Activated naive CD8-positive, alpha-beta T cell treated with anti-CD3 and anti-CD28 coated beads for 36 hours (primary cell): Measurements from ENCODE around the gene DLGAP1. TPM values are rescaled to one million over a fixed set of nuclear protein-coding genes. Genes with fewer than 3 reads are reported as not detected.
"Not testable (repeated sequence)": the region's sequence is repeated elsewhere in the genome, so short reads cannot be mapped to it uniquely, and the experiment has no call there.

Source experiments
- DNase-seq: peaks from one replicate; pipeline ENCODE4 v3.0.0; 2021
- H3K27ac Mint-ChIP-seq: one replicate; pipeline ENCODE4 v1.8.0; 2022; ENCODE audit warnings: mild to moderate bottlenecking, moderate library complexity, mixed read lengths
- H3K27me3 Mint-ChIP-seq: one replicate; pipeline ENCODE4 v1.8.0; 2022; ENCODE audit warnings: mild to moderate bottlenecking, mixed read lengths
- H3K36me3 Mint-ChIP-seq: one replicate; pipeline ENCODE4 v1.8.0; 2021; ENCODE audit warnings: mild to moderate bottlenecking, mixed read lengths
- H3K4me1 Mint-ChIP-seq: one replicate; pipeline ENCODE4 v1.8.0; 2021; ENCODE audit warnings: mixed read lengths
- H3K4me3 Mint-ChIP-seq: one replicate; pipeline ENCODE4 v1.8.0; 2022; ENCODE audit warnings: mild to moderate bottlenecking, moderate library complexity, mixed read lengths
- H3K9me3 Mint-ChIP-seq: one replicate; pipeline ENCODE4 v1.8.0; 2022; ENCODE audit warnings: mixed read lengths
- total RNA-seq, 2 experiments: library from RNA; stranded (reverse); gene quantifications; one replicate each; pipeline ENCODE4 v1.2.3, GENCODE V29; 2021

Gene DLGAP1
- total RNA-seq, 2 experiments from 2014 or later = not detected

DNA sequence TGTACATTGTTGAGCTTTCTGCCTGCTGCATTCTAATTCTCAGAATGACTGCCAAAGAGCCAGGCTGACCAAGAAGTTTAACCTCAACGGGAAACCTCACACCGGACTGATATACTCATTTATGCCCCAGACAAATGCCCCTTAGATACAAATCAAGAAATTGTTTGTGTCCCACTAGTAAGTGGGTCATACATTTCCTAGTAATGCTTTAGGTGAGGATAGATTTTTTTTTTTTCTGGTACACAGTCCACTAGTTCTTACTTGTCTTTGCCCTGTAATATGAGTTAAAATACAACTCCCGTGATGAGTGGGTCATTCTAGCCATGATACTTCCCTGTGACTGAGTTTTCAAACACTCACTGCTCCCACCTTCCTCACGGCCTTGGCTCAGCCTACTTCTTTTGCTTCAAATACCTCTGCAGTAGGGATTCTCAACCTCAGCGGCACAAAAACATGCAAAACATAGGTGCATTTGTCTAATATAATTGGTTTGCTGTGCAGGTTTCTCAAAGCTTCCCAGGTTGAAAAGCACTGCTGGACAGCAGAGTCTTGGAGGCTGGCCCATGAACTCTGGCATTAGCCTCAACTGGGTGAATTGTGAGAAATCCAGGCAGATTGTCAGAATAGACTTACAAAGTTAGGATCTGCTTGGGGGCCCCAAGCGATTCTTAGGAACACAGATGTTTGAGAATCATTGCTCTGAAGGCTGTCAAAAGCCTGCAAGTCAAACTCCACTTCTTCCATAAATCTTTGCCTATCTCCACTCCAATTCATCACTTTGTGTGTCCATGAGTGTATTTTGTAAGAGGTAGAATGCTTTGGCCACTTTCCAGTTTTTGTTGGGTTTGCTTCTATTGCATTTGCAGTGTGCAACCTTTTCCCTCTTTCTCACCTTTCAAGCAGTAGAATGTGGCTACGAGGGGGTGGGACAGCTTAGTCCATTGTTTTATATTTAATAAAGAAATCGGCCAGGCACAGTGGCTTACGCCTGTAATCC lies 969.7 kb downstream of the DLGAP1 start:
- no peak overlapping the region for H3K4me3 Mint-ChIP-seq
- H3K4me1 Mint-ChIP-seq = no peaks in the 10 kb centered on the region
- H3K27me3 Mint-ChIP-seq = peaks cover 6% of the 10 kb centered on the region
- no peak overlapping the region for H3K27ac Mint-ChIP-seq
- H3K36me3 Mint-ChIP-seq = no peaks in the 10 kb centered on the region
- no peaks in the 10 kb centered on the region for H3K9me3 Mint-ChIP-seq
- DNase-seq = no peak

DNA sequence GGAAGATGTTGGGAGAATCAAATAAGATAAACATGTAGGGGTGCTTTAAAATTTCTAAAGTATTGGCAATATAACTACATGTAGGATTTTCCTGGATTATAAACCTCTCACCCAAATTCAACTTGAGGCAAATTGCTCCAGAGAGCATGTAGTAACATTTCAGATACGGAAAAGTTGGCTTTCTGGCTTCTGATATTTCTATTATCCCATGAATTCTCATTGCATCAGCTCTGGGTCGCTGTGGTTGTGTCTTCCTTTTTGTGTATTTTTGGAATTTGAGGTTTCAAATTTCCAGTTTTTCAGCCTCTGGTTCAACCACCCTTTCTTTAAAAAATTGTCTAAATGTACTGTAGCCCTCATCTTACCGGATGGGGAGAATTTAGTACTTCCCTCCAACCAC lies 972.8 kb downstream of the DLGAP1 start:
- no peak overlapping the region for H3K4me3 Mint-ChIP-seq
- no peaks in the 10 kb centered on the region for H3K27me3 Mint-ChIP-seq
- no peaks in the 10 kb centered on the region for H3K36me3 Mint-ChIP-seq
- H3K27ac Mint-ChIP-seq = no peak overlapping the region
- H3K9me3 Mint-ChIP-seq = no peaks in the 10 kb centered on the region
- H3K4me1 Mint-ChIP-seq = no peaks in the 10 kb centered on the region
- no peak for DNase-seq

DNA sequence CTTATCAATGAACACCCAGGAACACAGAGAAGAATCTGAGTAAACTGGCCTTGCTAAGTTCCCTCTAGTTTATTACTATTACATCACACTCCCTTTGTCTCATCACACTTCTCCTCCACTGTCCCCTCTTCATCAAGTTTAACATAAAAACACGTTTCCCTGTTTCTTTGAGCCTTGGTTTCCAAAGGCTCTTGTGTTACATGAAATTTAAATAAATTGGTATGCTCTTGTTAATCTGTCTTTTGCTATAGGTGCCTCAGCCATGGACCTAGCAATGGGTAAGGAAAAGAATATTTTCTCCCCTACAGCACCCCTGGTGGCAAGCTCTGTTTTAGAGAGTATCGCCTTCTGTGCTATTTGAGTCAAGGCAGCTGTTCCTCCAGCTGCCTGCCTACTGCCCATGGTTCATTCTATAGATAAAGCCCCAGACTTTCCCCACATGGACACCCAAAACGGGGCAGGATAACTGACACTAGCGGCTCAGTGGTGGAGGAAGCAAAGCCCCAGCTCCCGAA lies 973.4 kb downstream of the DLGAP1 start:
- no peaks in the 10 kb centered on the region for H3K9me3 Mint-ChIP-seq

DNA sequence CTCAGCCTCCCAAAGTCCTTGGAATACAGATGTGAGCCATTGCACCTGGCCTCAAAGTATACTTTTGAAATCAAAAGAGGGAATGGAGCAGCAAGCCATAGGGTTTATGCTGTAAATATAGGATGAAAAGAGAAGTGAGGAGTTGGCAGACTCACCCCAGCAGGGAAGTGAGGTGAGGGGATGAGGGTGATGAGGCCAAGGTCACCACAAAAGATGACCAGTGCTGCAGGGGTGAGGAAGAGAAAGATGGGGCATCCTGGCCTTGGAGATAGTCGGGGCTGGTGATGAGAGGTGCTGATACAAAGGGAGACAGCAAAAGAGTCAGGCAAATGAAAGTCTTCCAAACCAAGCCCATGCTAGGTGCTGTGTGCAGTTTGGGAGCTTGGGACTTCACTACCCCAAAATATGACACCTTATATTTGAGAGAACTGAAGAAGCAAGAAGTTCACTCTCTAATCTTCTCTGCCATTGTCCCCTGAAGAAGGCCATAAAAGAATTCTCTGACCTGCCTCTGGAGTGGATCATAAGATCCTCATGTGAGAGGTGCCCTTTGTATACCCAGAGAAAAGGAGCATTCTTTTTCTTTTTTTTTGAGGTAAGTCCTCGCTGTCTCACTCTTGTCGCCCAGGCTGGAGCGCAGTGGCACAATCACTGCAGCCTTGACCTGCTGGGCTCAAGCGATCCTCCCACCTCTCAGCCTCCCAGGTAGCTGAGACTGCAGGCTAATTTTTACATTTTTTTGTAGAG lies 974.1 kb downstream of the DLGAP1 start:
- Mint-ChIP-seq H3K27ac (no peak overlapping the region), H3K4me3 (no peak overlapping the region), H3K9me3 (no peaks in the 10 kb centered on the region), H3K27me3 (no peaks in the 10 kb centered on the region), H3K36me3 (no peaks in the 10 kb centered on the region), H3K4me1 (no peaks in the 10 kb centered on the region)
- no peak for DNase-seq

More for the DNA sequence above, 973.4 kb downstream of the DLGAP1 start:
- Mint-ChIP-seq H3K36me3 (no peaks in the 10 kb centered on the region), H3K4me1 (no peaks in the 10 kb centered on the region), H3K4me3 (no peak overlapping the region), H3K27me3 (no peaks in the 10 kb centered on the region), H3K27ac (no peak overlapping the region)
- DNase-seq = no peak

DNA sequence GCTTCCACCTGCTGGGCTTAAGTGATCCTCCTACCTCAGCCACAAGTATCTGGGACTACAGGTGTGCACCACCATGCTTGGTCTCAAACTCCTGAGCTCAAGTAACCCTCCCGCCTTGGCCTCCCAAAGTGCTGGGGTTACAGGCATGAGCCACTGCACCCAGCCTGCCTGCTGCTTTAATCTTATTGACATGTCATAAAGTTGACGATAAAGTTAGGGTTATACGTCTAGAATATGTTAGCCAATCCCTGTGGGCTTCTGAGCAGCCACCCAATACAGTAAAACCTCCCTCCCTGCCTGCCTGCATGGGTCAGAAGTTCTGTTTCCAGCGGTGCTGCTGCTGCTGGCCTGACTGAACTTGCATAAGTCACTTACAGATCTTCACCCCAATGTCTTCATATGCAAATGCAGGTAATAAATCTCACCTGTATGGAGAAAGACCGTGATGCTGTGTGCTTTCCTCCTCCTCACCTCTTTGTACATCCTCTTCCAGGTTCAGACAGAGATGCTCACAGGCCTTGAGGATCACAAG lies 975.1 kb downstream of the DLGAP1 start:
- no peaks in the 10 kb centered on the region for H3K9me3 Mint-ChIP-seq
- no peak overlapping the region for H3K27ac Mint-ChIP-seq
- no peak overlapping the region for H3K4me3 Mint-ChIP-seq
- no peaks in the 10 kb centered on the region for H3K27me3 Mint-ChIP-seq
- no peaks in the 10 kb centered on the region for H3K36me3 Mint-ChIP-seq
- H3K4me1 Mint-ChIP-seq = no peaks in the 10 kb centered on the region
- no peak for DNase-seq

DNA sequence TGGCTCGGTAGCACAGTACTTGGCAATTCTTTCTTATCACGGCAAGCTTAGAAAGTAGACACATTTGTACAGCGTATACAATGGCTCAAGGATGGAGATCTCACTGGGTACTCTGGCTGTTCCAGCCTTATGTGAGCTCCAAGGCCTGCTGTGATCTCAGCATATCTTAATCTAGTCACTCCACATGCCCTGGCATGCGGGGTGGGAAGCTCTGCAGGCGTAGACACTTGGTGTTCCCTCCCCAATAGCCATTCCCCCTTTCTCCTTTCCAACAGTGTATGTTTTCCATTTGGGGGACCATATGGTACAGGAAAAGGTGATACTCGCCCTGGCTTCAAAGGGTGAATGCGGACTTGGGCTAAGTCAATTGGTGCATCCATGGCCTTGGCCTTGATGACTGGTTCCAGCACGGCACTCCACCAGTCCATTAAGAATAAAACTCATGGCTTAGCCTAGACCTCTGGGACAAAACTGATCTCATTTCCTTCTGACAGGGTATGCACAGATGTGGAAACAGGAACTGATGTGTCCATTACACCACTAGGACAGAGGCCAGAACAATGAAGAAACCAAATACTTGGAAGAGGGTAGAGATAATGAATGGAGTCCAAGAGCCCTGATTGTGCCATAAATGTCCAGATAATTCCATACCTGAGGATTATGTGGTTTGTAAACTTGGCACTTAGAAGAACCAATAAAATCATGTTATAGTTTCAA lies 976.7 kb downstream of the DLGAP1 start:
- DNase-seq = no peak
- no peaks in the 10 kb centered on the region for H3K27me3 Mint-ChIP-seq
- H3K9me3 Mint-ChIP-seq = no peaks in the 10 kb centered on the region
- no peak overlapping the region for H3K4me3 Mint-ChIP-seq
- H3K4me1 Mint-ChIP-seq = no peaks in the 10 kb centered on the region
- no peaks in the 10 kb centered on the region for H3K36me3 Mint-ChIP-seq
- no peak overlapping the region for H3K27ac Mint-ChIP-seq

DNA sequence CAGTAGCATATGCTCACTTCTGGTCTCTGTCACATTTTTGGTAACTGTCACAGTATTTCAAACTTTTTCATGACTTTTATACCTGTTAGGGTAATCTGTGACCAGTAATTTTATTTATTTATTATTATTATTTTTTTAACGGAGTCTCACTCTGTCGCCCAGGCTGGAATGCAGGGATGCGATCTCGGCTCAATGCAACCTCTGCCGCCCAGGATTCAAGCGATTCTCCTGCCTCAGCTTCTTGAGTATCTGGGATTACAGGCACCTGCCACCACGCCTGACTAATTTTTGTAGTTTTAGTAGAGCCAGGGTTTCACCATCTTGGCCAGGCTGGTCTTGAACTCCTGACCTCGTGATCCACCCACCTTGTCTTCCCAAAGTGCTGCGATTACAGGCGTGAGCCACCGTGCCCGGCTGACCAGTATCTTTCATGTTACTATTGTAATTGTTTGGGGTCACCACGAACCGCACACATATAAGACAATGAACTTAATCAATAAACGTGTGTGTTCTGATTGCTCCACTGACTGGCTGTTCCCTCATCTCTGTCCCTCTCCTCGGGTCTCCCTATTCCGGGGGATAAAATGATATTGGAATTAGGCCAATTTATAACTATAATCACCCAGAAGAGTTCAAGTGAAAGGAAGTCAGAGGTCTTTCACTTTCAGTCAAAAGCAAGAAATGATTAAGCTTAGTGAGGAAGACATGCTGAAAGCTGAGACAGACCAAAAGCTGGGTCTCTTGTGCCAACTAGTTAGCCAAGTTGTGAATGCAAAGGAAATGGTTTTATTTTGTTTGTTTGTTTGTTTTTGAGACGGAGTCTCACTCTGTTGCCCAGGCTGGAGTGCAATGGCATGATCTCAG lies 982.2 kb downstream of the DLGAP1 start:
- no peaks in the 10 kb centered on the region for H3K9me3 Mint-ChIP-seq

DNA sequence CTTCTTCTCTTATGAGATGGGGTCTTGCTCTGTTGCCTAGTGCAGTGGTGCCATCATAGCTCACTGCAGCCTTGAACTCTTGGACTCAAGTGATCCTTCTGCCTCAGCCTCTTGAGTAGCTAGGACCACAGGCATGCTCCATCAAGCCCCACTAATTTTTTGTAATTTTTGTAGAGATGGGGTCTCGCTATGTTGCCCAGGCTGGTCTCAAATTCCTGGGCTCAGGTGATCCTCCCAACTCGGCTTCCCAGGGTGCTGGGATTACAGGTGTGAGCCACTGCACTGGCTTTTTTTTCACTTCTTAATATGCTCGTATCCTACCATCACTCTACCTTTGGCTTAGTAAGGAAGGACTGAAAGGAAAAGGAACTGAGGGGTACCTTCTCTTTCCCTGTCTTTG lies 983.0 kb downstream of the DLGAP1 start:
- H3K9me3 Mint-ChIP-seq, H3K27ac Mint-ChIP-seq, H3K27me3 Mint-ChIP-seq, DNase-seq, H3K4me3 Mint-ChIP-seq, H3K36me3 Mint-ChIP-seq: not testable (repeated sequence)
- H3K4me1 Mint-ChIP-seq = peaks cover 10% of the 10 kb centered on the region

More for the DNA sequence above, 982.2 kb downstream of the DLGAP1 start:
- Mint-ChIP-seq H3K4me3 (no peak overlapping the region), H3K36me3 (no peaks in the 10 kb centered on the region), H3K4me1 (peaks cover 8% of the 10 kb centered on the region), H3K27me3 (no peaks in the 10 kb centered on the region), H3K27ac (no peak overlapping the region)
- no peak for DNase-seq

DNA sequence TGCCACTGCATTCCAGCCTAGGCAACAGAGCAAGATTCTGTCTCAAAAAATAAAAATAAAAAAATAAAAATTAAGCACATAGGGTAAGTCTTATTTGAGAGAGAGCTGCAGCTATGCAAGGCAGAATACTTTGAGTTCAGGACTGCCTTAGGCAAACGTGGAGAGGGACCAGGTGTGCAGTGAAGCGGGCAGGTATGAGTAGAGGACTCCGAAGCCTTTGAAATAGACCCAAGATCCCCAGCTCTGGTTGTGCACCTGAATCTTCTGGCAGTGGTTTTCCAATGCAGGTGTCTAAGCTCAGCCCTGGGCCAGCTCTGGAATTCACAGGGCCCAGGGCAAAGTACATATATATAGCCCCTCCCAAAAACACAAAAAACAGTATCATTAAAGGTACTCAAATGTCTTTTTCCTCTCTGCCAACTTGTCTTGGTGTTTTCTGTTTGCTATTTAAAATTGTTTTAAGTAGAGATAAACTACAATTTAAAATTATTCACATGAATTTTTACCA lies 983.9 kb downstream of the DLGAP1 start:
- Mint-ChIP-seq H3K27ac (no peak overlapping the region), H3K9me3 (no peaks in the 10 kb centered on the region), H3K4me1 (peaks cover 20% of the 10 kb centered on the region), H3K4me3 (no peak overlapping the region), H3K27me3 (no peaks in the 10 kb centered on the region), H3K36me3 (no peaks in the 10 kb centered on the region)
- no peak for DNase-seq

DNA sequence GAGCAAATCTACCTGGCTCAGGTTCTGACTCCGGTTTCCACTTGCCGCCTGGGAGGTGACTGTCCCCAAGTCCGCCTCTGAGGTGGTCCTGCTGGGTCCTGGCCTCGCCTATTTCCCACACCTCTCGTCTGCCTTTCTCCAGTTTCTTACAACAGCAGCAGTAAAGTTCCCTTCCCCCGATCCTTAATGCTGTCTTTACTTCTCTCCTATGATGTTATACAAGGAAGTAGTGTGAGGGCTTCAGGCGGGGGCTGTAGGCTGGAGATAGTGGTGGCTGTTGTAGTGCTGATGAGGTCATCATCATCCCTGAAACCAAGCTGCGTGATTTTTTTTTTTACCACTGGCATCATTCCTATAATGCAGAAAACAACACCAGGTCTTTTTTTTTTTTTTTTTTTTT lies 986.3 kb downstream of the DLGAP1 start:
- no peak for DNase-seq
- Mint-ChIP-seq H3K4me3 (no peak overlapping the region), H3K27me3 (no peaks in the 10 kb centered on the region), H3K4me1 (peaks cover 22% of the 10 kb centered on the region), H3K36me3 (no peaks in the 10 kb centered on the region), H3K9me3 (no peaks in the 10 kb centered on the region), H3K27ac (no peak overlapping the region)

DNA sequence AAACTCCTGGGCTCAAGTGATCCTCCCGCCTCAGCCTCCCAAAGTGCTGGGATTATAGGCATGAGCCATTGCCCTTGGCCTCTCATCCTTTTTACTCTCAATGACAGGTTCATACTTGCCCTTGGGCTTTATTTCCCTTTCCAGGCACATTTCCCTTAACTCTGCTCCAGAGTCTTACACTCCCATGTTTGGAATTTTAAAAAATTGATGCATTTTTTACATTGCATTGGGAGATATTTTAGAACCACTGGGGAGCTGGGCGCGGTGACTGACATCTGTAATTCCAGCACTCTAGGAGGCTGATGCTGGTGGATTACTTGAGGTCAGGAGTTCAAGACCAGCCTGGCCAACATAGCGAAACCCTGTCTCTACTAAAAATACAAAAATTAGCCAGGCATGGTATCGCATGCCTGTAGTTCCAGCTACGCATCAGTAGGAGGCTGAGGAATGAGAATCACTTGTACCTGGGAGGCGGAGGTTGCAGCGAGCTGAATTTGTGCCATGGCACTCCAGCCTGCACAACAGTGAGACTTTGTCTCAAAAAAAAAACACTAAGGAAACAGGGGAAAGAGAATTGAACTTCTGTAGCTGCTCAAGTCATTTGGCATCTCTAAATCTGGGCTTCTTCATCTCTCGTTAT lies 986.9 kb downstream of the DLGAP1 start:
- Mint-ChIP-seq H3K27ac (no peak overlapping the region), H3K27me3 (no peaks in the 10 kb centered on the region), H3K4me3 (no peak overlapping the region), H3K9me3 (no peaks in the 10 kb centered on the region), H3K4me1 (peaks cover 23% of the 10 kb centered on the region), H3K36me3 (no peaks in the 10 kb centered on the region)
- DNase-seq = no peak

DNA sequence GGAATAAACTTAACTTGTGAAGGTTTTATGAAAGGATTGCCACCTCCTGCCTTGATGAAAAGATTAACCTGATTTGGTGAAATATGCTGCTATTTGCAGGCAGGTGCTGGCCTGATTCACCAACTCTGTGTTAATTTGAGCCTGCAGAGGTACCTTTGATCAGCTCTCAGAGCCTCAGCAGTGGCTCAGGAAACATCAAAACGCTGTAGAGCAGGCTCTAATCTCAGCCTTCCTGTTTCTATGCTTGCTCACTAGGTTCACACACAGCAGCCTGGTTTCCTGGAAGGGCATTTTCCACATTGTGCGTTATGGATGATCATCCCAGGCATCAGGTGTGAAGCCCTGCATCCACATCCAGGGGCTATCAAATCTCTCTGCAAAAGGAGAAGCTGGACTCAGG lies 988.2 kb downstream of the DLGAP1 start:
- peaks cover 20% of the 10 kb centered on the region for H3K4me1 Mint-ChIP-seq
- no peak overlapping the region for H3K4me3 Mint-ChIP-seq
- no peaks in the 10 kb centered on the region for H3K27me3 Mint-ChIP-seq
- no peaks in the 10 kb centered on the region for H3K9me3 Mint-ChIP-seq
- H3K36me3 Mint-ChIP-seq = peaks cover 5% of the 10 kb centered on the region
- H3K27ac Mint-ChIP-seq = no peak overlapping the region
- DNase-seq = no peak

DNA sequence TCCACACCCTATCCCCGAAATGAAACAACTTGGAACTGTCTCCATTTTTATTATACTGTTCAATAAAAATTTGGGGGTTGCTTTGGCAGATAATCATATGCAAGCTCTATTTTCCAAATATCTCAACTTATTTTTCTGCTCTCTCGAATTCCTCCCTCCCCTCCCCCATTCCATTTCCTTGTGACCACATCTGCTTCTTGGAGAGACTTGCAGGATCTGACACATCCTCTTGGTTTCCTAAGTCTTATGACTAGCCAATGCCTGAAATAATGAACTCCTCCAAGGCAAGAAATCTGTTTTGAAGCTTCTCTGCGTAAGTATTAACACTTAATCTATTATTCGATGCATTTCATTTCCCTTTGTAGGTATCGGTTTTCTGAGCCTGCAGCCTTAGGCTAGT lies 989.1 kb downstream of the DLGAP1 start:
- Mint-ChIP-seq H3K27me3 (no peaks in the 10 kb centered on the region), H3K9me3 (peaks cover 1% of the 10 kb centered on the region), H3K4me3 (no peak overlapping the region), H3K36me3 (peaks cover 12% of the 10 kb centered on the region), H3K4me1 (peaks cover 20% of the 10 kb centered on the region), H3K27ac (no peak overlapping the region)
- DNase-seq = no peak
